HG03039 (cell line): ENCODE results near the gene ZSCAN5B.
"Not testable (repeated sequence)": the region's sequence is repeated elsewhere in the genome, so short reads cannot be mapped to it uniquely, and the experiment has no call there.

Source experiments
- ATAC-seq: cut with Tn5 transposase; IDR thresholded peaks from one replicate; pipeline ENCODE4 v1.9.1; 2021; ENCODE audit warnings: mild to moderate bottlenecking, moderate library complexity; ENCODE audit not compliant: unreplicated experiment

The ZSCAN5B gene, protein sequence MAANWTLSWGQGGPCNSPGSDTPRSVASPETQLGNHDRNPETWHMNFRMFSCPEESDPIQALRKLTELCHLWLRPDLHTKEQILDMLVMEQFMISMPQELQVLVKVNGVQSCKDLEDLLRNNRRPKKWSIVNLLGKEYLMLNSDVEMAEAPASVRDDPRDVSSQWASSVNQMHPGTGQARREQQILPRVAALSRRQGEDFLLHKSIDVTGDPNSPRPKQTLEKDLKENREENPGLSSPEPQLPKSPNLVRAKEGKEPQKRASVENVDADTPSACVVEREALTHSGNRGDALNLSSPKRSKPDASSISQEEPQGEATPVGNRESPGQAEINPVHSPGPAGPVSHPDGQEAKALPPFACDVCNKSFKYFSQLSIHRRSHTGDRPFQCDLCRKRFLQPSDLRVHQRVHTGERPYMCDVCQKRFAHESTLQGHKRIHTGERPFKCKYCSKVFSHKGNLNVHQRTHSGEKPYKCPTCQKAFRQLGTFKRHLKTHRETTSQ

DNA sequence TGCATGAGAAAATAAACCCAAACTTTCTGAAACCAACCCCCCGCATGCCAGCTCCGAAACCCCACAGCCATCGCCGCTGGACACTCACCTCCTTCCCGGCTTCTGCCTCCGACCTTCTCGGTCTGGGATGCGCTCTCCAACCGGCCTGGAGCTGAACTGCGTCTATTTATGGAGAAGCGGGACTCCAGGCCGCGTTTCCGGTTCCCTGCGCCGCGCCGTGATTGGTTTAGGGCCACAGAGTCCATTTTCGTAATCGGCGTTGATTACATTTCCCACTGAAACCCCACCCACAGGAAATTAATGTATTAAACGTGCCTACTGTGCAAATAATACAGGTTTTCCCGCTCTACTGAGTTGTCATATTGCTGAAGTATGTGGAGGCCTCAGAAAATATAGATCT lies at the start of gene ZSCAN5B:
ZSCAN5B (minus strand) TSS at position 138 of the 400 bp plus-strand sequence. CDS start 4,731 bp downstream, outside the sequence.
- ATAC-seq = not testable (repeated sequence)

DNA sequence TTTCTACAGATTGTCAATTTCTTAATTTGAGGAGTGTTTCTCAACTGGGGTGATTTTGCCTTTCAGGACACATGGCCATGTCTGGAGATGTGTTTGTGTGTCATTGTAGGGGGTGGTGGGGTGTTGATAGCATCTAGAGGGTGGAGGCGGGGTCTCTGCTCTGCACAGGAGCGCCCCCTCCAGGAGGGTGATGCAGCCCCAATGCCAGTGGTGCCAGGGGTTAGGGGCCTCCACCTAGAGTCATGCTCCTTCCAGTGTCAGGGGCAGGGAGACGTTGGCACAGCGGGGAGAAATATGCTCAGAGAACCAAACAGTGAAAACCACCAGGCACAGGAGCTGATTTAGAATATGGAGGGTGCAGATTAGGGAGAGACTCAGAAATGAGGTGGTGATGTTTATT lies 48.2 kb upstream of the ZSCAN5B start:
- not testable (repeated sequence) for ATAC-seq

DNA sequence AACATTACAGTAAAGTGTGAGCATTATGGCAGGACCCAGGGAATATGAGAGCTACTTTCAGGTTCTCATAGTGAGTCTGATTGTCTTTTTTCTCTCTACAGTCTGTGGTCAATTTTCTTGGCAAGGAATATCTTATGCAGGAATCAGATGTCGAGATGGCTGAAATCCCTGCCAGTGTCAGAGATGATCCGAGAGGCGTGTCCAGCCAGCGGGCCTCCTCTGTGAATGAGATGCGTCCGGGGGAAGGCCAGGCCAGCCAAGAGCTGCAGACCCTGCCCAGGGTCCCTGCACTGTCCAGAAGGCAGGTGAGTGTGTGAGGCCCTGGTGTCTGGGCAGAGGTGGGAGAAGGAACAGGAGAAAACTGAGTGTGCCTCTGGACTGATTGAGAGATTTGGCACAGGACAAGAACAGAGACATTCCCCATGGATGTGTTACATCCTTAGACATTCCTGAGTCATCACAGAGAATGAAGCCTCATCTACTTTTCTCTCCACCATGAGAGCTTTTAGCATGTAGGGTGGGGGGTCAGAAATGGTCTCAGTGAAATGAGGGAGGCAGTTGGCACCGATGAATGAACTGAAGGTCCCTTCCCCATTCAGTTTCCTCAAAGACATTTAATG lies 47.6 kb upstream of the ZSCAN5B start:
- ATAC-seq = no peak

DNA sequence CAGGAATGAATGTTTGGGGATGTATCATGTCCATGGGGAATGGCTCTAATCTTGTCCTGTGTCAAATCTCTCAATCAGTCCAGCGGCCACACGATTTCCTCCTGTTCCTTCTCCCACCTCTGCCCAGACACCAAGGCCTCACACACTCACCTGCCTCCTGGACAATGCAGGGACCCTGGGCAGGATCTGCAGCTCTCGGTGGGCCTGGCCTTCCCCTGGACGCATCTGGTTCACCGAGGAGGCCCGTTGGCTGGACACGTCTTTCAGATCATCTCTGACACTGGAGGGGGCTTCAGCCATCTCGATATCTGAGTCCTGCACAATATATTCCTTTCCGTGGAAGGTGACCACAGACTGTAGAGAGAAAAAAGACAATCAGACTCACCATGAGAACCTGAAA lies 25.9 kb upstream of the ZSCAN5B start:
- no peak for ATAC-seq

DNA sequence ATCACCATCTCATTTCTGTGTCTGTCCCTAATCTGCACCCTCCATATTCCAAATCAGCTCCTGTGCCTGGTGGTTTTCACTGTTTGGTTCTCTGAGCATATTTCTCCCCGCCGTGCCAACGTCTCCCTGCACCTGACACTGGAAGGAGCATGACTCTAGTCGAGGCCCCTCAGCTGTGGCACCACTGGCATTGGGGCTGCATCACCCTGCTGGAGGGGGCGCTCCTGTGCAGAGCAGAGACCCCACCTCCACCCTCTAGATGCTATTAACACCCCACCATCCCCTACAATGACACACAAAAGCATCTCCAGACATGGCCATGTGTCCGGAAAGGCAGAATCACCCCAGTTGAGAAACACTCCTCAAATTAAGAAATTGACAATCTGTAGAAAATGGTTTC lies 25.3 kb upstream of the ZSCAN5B start:
- no peak for ATAC-seq

DNA sequence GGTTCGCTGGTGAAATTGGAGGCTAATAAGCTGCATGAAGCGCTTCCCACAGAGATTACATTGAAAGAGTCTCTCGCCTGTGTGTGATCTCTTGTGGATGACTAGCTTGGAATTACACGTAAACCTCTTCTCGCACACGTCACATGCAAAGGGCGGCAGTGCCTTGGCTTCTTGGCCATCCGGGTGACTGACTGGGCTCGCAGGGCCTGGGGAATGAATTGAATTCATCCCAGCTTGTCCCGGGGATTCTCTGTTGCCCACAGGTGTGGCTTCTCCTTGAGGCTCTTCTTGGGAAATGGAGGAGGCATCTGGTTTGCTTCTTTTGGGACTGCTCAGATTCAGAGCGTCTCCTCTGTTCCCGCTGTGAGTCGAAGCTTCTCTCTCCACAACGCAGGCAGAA lies 24.3 kb upstream of the ZSCAN5B start:
- no peak for ATAC-seq

DNA sequence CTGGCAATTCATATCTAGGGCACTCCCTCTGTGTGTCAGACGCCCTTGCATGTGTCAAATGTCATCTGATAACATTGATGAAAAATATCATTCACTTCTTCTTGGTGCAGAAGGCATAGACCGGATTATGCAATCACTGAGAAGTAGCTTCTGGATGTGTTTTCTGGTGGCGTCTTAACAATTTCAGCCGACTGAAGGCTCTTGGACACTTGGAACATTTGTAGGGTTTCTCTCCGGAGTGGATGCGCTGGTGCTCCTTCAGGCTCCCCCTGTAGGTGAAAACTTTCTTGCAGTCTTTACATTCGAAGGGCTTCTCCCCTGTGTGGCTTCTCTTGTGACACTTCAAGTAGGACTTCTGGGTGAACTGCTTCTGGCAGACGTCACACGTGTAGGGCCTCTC lies 23.9 kb upstream of the ZSCAN5B start:
- ATAC-seq = not testable (repeated sequence)

DNA sequence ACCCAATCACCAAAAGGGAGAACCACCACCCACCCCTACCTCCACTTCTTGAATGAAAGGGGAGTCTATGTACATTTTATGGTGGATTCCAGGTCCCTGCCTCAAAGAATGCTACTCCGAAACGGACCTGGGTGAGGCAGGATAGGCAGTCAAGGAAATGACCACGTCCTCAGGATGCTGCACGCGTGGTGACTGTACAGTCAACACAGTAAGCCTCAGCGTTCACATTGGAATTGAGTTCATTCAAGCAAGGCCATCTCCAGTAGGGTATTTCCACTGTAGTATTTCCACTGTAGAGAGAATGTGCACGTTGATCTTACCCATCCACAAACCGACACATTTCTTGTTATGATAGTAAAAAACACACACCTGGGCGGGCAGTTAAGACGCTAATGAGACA lies 21.4 kb upstream of the ZSCAN5B start:
- no peak for ATAC-seq

DNA sequence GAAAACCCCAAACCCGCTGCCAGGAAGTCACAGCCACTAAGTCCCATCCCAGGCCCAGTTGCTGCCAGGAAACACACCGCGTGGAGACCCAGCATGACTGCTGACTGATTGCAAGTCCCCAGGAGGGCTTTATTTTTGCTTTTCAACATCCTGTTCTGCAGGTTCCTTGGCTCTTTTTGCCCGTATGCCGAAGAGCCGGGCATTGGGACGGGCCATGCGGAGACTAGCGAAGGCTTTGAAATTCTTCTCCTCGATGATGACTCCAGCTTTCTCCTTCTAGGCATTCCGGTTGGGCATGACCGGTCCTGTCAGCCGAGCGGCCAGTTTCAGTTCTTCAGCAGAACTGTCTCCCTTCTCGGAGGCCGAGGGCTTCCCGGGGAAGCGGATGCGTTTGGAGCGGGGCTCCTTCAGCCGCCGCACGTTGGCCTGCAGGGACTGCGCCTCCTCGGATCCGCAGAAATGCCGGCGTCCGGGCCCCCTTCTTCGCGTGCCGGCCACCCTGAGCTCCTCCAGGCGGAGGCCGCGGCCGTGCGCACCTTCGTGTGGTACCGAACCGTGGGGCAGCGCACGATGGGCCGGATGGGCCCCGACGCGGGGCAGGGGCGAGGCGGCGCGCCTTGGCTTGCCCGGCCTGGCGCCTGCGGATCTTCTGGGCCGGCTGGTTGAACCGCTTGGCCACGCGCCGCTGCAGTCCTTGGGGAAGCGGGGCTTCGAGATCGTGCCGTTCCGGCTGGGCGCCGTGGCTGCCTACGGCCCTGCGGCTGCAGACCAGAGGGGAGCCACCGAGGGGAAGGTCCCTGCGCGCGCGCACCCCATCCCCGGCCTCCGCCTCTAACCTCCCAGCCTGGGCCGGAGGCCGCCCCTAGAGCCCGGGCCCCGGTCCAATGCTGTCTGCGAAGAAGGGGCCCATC lies 19.7 kb upstream of the ZSCAN5B start:
- no peak for ATAC-seq

DNA sequence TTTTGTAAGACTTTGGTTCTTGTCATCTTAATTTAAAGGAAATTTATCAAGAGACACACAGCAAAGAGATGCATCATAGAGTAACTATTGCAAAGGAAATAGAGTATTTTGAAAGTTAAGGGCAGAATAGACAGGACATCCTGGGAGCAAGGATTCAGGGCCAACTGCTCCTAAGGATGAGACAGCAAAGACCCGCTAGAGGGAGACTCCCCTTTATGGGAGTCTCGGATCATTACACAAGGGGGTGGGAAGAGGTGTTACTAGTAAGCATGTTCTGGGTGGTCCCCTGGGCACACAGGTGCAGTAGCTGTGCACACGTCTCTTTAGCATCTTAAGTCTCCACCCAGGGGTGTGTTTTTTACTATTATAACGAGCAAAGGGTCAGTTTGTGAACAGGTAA lies 14.1 kb upstream of the ZSCAN5B start:
- ATAC-seq = no peak

DNA sequence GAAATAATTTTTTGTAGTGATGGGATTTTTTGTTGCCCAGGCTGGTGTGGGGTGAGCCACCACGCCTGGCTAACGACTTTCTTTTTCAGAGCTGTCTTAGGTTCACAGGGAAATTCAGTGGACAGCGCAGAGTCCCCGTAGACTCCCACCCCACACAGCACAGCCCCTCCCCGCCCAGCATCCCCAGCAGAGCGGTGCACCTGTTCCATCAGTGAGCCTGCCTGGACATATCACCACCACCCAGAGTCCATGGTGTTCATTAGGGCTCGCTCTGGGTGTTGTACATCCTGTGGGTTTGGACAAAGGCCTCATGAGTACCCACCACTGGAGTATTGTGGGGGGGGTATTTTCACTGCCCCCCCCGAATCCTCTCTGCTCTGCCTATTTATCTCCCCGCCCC lies 12.5 kb upstream of the ZSCAN5B start:
- ATAC-seq = not testable (repeated sequence)

DNA sequence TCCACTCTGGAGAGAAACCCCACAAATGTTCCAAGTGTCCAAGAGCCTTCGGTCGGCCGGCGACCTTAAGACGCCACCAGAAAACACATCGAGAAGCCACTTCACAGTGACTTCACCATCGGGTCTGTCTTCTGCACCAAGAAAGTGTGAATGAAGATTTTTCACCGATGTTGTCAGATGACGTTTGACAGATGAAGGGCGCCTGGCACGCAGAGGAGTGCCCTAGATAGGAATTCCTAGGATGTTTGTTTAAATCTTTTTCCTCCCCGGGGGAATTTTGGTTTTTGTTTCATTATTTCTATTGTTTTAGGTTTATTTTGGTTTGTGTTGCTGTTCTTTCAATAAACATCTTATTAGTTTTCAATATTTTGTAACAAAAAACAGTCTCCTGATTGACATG lies 11.5 kb upstream of the ZSCAN5B start:
- ATAC-seq = no peak

DNA sequence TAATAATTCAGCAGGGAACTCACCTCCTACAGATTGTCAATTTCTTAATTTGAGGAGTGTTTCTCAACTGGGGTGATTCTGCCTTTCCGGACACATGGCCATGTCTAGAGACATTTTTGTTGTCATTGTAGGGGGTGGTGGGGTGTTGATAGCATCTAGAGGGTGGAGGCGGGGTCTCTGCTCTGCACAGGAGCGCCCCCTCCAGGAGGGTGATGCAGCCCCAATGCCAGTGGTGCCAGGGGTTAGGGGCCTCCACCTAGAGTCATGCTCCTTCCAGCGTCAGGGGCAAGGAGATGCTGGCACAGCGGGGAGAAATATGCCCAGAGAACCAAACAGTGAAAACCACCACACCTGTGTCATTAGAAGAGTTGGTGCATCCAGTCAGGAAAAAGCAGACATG lies 10.0 kb upstream of the ZSCAN5B start:
- ATAC-seq = not testable (repeated sequence)

DNA sequence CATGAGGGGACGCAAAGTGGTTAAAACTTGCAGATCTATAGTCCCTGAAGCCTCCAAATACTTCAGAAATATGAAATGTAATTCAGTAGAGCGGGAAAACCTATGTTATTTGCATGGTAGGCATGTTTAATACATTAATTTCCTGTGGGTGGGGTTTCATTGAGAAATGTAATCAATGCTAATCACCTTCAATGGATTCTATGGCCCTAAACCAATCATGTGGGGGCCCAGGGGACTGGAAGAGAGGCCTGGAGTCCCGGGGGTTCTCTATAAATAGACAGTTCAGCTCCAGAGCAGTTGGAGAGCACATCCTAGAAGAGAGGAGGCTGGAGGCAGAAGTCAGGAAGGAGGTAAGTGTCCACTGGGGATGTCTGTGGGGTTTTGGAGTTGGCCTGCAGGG lies 4.4 kb upstream of the ZSCAN5B start, which contains the start of gene ZSCAN5C:
ZSCAN5C (plus strand) TSS at position 301 of the 400 bp plus-strand sequence. CDS start 3,641 bp downstream, outside the sequence.
- ATAC-seq = no peak

DNA sequence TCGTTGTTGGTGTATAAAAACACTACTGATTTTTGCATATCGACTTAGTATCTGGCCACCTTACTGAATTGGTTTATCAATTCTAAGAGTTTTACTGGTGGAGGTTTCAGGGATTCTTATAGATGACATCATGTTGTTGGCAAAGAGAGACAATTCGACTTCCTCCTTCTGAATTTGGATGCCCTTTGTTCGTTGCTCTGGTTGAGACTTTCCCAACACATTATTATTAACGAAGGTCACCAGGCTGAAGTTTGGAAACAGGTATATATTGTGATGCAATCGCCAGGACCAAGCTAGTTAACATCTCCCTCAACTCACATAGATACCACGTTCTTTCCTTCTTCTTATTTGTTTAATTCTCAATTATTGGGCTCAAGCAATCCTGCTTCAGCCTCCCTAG lies 2.1 kb upstream of the ZSCAN5B start:
- no peak for ATAC-seq

DNA sequence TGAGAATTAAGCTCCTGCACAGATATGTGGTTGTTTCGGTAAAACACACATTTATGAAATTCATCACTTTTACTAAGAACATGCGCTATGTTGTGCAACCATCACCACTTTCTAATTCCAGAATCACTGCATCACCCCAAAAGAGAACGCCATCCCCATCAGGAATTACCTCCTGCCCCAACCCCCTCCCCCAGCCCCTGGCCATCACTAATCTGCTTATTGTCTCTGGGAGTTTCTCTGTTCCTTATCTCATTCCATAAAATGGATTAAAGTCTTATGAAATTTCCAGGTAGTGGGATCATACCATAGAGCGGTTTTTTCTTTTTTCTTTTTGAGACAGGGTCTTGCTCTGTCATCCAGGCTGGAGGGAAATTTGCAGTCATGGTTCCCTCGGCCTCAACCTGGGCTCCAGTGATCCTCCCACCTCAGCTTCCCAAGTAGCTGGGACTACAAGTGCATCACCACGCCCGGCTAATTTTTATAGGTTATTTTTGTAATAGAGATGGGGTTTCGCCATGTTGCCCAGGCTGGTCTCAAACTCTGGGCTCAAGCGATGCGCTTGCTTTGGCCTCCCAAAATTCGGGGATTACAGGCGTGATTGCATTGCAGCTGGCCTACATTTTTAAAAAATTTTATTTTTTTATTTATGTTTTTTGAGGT lies 3.5 kb downstream of the ZSCAN5B start:
- no peak for ATAC-seq

DNA sequence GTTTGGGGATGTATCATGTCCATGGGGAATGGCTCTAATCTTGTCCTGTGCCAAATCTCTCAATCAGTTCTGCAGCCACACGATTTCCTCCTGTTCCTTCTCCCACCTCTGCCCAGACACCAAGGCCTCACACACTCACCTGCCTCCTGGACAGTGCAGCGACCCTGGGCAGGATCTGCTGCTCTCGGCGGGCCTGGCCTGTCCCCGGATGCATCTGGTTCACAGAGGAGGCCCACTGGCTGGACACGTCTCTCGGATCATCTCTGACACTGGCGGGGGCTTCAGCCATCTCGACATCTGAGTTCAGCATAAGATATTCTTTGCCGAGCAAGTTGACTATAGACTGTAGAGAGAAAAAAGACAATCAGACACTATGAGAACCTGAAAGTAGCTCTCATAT lies 5.9 kb downstream of the ZSCAN5B start:
- ATAC-seq = no peak

DNA sequence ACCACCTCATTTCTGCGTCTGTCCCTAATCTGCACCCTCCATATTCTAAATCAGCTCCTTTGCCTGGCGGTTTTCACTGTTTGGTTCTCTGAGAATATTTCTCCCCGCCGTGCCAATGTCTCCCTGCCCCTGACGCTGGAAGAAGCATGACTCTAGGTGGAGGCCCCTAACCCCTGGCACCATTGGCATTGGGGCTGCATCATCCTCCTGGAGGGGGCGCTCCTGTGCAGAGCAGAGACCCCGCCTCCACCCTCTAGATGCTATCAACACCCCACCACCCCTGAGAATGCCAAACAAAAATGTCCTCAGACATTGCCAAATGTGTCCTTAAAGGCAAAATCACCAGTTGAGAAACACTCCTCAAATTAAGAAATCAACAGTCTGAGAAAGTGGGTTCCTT lies 6.5 kb downstream of the ZSCAN5B start:
- ATAC-seq = no peak

DNA sequence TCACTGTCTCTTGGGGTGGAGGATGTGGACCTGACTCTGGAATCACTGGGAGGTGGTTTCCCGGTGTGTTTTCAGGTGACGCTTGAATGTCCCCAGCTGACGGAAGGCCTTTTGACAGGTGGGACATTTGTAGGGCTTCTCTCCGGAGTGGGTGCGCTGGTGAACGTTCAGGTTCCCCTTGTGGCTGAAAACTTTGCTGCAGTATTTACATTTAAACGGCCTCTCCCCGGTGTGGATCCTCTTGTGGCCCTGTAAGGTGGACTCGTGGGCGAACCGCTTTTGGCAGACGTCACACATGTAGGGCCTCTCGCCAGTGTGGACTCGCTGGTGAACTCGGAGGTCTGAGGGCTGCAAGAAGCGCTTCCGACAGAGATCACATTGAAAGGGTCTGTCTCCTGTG lies 7.8 kb downstream of the ZSCAN5B start:
- no peak for ATAC-seq

DNA sequence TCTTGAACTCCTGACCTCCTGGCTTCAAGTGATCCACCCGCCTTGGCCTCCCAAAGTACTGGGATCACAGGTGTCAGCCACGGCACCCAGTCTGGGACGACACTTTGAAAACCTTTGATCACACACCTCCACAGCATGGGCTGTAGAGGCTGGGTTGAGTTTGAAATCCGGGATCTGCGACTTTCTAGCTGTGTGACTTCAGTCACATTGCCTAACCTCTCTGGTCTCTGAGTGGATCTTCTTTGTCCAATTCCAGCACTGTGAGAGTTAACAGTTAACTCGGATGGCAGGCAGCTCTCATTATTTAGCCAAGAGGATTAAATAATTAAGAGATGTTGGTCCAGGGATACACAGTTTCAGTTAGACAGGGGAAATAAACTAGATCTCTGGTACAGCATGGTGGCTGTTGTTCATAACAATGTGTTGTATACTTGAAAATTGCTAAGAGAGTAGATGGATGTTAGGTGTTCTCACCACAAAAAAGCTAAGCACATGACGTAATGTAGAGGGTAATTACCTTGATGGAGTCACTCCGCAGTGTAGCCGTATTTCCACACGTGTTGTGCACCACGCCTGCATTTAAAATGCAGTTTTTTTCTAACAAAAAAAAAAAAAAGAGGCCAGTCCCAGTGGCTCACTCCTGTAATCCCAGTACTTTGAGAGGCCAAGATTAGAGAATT lies 19.9 kb downstream of the ZSCAN5B start:
- ATAC-seq = no peak
